ENCODE results near the gene UNC5C.
A peak's percentile ranks its signal among the peaks of the same experiment; 100 is the strongest.

UNC5C gene

DNA sequence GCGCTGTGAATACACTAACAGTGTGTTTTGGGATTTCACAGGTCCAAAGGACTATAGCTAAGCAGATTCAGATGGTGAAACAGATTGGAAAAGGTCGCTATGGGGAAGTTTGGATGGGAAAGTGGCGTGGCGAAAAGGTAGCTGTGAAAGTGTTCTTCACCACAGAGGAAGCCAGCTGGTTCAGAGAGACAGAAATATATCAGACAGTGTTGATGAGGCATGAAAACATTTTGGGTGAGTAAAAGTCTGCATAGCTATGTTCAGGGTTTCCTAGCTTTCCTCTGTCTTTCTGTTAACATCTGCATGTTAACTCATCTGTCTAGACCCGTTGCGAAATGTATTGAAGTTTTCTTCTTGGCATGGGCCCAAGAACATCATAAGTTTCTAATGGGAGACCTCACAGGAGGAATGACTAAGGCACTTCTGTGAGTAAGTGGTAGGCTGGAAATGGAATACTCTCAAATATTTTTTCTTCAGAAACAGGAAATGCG lies 418.9 kb downstream of the UNC5C start:
- DNase-seq (ENCODE audit: low read depth, low spot score), result peak; percentile 91

DNA sequence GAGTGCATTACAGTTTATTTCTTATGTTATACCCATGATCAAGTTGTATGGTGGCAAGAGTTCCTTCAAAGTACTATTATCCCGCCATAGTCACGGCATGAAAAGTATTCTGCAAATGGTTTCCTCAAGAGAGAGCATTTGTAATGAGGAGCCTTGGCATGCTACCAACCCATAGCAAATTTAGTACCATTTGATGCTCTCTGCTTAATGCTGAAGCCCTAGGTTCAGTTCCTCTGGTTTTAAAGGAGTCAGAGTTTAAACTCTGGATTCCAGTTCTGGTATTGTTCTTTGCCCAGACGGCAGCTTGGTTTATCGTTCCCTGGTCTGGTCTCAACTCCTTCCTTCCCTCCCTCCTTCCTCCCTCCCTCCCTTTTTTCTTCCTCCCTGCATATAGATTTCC lies 419.7 kb downstream of the UNC5C start:
- DNase-seq (ENCODE audit: low read depth, low spot score), result no peak

GRCh38 chr4:95124906-95125504 lies 423.8 kb downstream of the UNC5C start:
- DNase-seq (ENCODE audit: low read depth, low spot score), result peak; percentile 26

DNA sequence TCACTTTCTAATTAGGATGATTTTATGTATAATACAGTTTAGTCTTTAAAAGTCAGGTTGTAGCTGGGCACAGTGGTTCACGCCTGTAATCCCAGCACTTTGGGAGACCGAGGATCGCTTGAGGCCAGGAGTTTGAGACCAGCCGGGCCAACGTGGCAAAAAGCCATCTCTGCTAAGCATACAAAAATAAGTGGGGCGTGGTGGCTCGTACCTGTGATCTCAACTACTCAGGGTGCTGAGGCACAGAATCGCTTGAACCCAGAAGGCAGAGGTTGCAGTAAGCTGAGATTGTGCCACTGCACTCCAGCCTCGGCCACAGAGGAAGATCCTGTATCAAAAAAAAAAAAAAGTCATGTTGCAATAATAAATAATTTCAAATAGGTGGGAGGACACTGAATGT lies 426.8 kb downstream of the UNC5C start:
- no peak for DNase-seq (ENCODE audit: low read depth, low spot score)

GRCh38 chr4:95120456-95120855 lies 428.3 kb downstream of the UNC5C start:
- no peak for DNase-seq (ENCODE audit: low read depth, low spot score)

- DNase-seq (ENCODE audit: low read depth, low spot score), result no peak
Measured at GRCh38 chr4:95118497-95118896, 430.3 kb downstream of the UNC5C start.

DNA sequence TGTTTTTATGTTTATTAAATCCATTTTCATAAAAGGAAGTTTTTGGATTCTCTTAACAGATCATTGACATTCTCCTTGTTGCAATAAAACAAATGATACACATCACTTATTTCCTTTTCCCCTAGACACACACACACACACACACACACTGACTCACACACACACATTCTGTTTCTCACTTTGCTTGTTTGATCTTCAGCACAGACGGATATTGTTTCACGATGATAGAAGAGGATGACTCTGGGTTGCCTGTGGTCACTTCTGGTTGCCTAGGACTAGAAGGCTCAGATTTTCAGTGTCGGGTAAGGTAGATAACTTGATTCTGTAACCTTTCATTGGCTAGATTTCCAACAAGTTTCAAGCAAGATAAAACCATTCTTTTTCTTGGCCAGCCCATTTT lies 434.3 kb downstream of the UNC5C start:
- DNase-seq (ENCODE audit: low read depth, low spot score), result no peak

Measured in brain pericyte (primary cell).